ENCODE measurements around the gene RPS27. TPM values are rescaled to one million over a fixed set of nuclear protein-coding genes. Genes with fewer than 3 reads are reported as not detected.

Gene RPS27
- total and polyA plus RNA-seq, 2 of the 13 experiments (the other 11 are each of a cell fraction or from before 2014, with no cell fraction given), result 3,737 to 9,964 TPM

- TF ChIP-seq PRDM10 (CRISPR knock-in tag; IDR thresholded peaks at IDR 0.05; ENCODE audit: low read depth), result 0 out of 2 replicates have a peak, but pooled peaks have one; percentile 1
- no peak for TF ChIP-seq MNT (IDR thresholded peaks at IDR 0.05)
- TF ChIP-seq SNAPC5 (CRISPR knock-in tag; IDR thresholded peaks at IDR 0.05; ENCODE audit: borderline replicate concordance), result peak; percentile 25; the same call in 1 of the 2 replicates
- no peak for TF ChIP-seq THAP11 (CRISPR knock-in tag; IDR thresholded peaks at IDR 0.05)
- no peak for TF ChIP-seq FIP1L1 (IDR thresholded peaks at IDR 0.05; ENCODE audit: borderline replicate concordance, insufficient read depth, low read depth, low read length)
- TF ChIP-seq MXD3 (CRISPR knock-in tag; IDR thresholded peaks at IDR 0.05), result no peak
- TF ChIP-seq ARID3A (IDR thresholded peaks at IDR 0.05; ENCODE audit: low read depth, low read length), result no peak
- no peak for TF ChIP-seq GZF1 (CRISPR knock-in tag; IDR thresholded peaks at IDR 0.05)
- TF ChIP-seq ZNF740 (CRISPR knock-in tag; IDR thresholded peaks at IDR 0.05), result 0 out of 2 replicates have a peak, but pooled peaks have one; percentile 46
- TF ChIP-seq ZNF781 (CRISPR knock-in tag; IDR thresholded peaks at IDR 0.05; ENCODE audit: borderline replicate concordance, not compliant biosample characterization), result no peak
Observed at GRCh38 chr1:153968000-153968363, 22.6 kb upstream of the RPS27 start (continued).
